ENCODE measurements around the gene CISH.

- TF ChIP-seq POLR2A (IDR thresholded peaks at IDR 0.05; ENCODE audit: low read depth, low read length) (no peak), CTCF (conservative IDR thresholded peaks at IDR 0.05; ENCODE audit: low read depth, low read length) (no peak), CEBPB (IDR thresholded peaks at IDR 0.05; ENCODE audit: low read depth, low read length) (peak; percentile 93), ELK1 (IDR thresholded peaks at IDR 0.05; ENCODE audit: borderline replicate concordance, low read depth, low read length) (no peak), USF2 (IDR thresholded peaks at IDR 0.05; ENCODE audit: low read depth, low read length) (no peak; the same call in 1 of the 2 replicates), BHLHE40 (IDR thresholded peaks at IDR 0.05; ENCODE audit: low read depth, low read length) (peak; percentile 28; the same call in 1 of the 2 replicates), SMC3 (IDR thresholded peaks at IDR 0.05; ENCODE audit: low read depth, low read length) (no peak), MXI1 (IDR thresholded peaks at IDR 0.05; ENCODE audit: borderline replicate concordance, low read depth, low read length) (peak; percentile 35; the same call in 1 of the 2 replicates)
These were observed 10.6 kb downstream of the CISH start for GRCh38 chr3:50600841-50601591.
